ACC112 (cell line): ENCODE data around the gene CNKSR3.
"Not testable (repeated sequence)": the region's sequence is repeated elsewhere in the genome, so short reads cannot be mapped to it uniquely, and the experiment has no call there.

Source experiments
- H2AFZ ChIP-seq: fragments of 200-600 bp; sonication (generic); one replicate; pipeline ENCODE4 v1.6.0; 2017; ENCODE audit warnings: antibody characterized with exemption, low read length; ENCODE audit not compliant: unreplicated experiment
- H3K27ac ChIP-seq: fragments of 200-600 bp; sonication (generic); 2 replicates; pipeline ENCODE4 v1.5.1; 2014; ENCODE audit warnings: low read depth, mild to moderate bottlenecking, antibody characterized with exemption, low read length, moderate library complexity
- H3K27me3 ChIP-seq: fragments of 200-600 bp; sonication (generic); 2 replicates; pipeline ENCODE4 v1.6.1; 2014; ENCODE audit warnings: mild to moderate bottlenecking, antibody characterized with exemption, low read length, moderate library complexity, mixed read lengths; ENCODE audit not compliant: insufficient read depth
- H3K36me3 ChIP-seq: fragments of 200-600 bp; sonication (generic); 2 replicates; pipeline ENCODE4 v1.6.1; 2016; ENCODE audit warnings: mild to moderate bottlenecking, antibody characterized with exemption, low read length, moderate library complexity, mixed read lengths; ENCODE audit not compliant: insufficient read depth
- H3K4me1 ChIP-seq: fragments of 200-600 bp; sonication (generic); one replicate; pipeline ENCODE4 v1.6.1; 2016; ENCODE audit warnings: low read length, mixed read lengths; ENCODE audit not compliant: insufficient read depth, unreplicated experiment, control insufficient read depth
- H3K4me3 ChIP-seq: fragments of 200-600 bp; sonication (generic); 2 replicates; pipeline ENCODE4 v1.5.1; 2014; ENCODE audit warnings: mild to moderate bottlenecking, low read depth, low read length
- H3K79me2 ChIP-seq: fragments of 200-600 bp; sonication (generic); one replicate; pipeline ENCODE4 v1.6.0; 2016; ENCODE audit warnings: low read length; ENCODE audit not compliant: control insufficient read depth, unreplicated experiment, insufficient read depth

CNKSR3 gene

GRCh38 chr6:154541837-154542236 is 31.4 kb upstream of the CNKSR3 start:
- not testable (repeated sequence) for H2AFZ ChIP-seq, H3K27me3 ChIP-seq, H3K79me2 ChIP-seq, H3K4me1 ChIP-seq, H3K4me3 ChIP-seq, H3K27ac ChIP-seq, H3K36me3 ChIP-seq

GRCh38 chr6:154539593-154540269 is 29.2 kb upstream of the CNKSR3 start:
- Histone ChIP-seq H3K4me1 (no peaks in the 10 kb centered on the region), H3K27ac (no peak overlapping the region), H3K27me3 (no peaks in the 10 kb centered on the region), H3K36me3 (no peaks in the 10 kb centered on the region), H3K79me2 (no peaks in the 10 kb centered on the region), H2AFZ (no peak overlapping the region), H3K4me3 (no peak overlapping the region)

GRCh38 chr6:154538640-154539191 is 28.2 kb upstream of the CNKSR3 start:
- H2AFZ ChIP-seq: no peak overlapping the region
- H3K36me3 ChIP-seq: no peaks in the 10 kb centered on the region
- H3K4me1 ChIP-seq: no peaks in the 10 kb centered on the region
- no peak overlapping the region for H3K27ac ChIP-seq
- no peak overlapping the region for H3K4me3 ChIP-seq
- H3K27me3 ChIP-seq: no peaks in the 10 kb centered on the region
- no peaks in the 10 kb centered on the region for H3K79me2 ChIP-seq

- Histone ChIP-seq H2AFZ (no peak overlapping the region), H3K27me3 (no peaks in the 10 kb centered on the region), H3K36me3 (no peaks in the 10 kb centered on the region), H3K79me2 (no peaks in the 10 kb centered on the region), H3K4me3 (no peak overlapping the region), H3K4me1 (no peaks in the 10 kb centered on the region), H3K27ac (no peak overlapping the region)
Measured at GRCh38 chr6:154537511-154538325, 27.2 kb upstream of the CNKSR3 start.

GRCh38 chr6:154536999-154537398 is 26.5 kb upstream of the CNKSR3 start:
- Histone ChIP-seq H3K4me1 (no peaks in the 10 kb centered on the region), H3K36me3 (no peaks in the 10 kb centered on the region), H3K27ac (no peak overlapping the region), H2AFZ (no peak overlapping the region), H3K4me3 (no peak overlapping the region), H3K79me2 (no peaks in the 10 kb centered on the region), H3K27me3 (no peaks in the 10 kb centered on the region)

GRCh38 chr6:154536255-154536654 is 25.8 kb upstream of the CNKSR3 start:
- Histone ChIP-seq H3K4me3 (no peak overlapping the region), H3K36me3 (no peaks in the 10 kb centered on the region), H2AFZ (no peak overlapping the region), H3K27me3 (no peaks in the 10 kb centered on the region), H3K27ac (no peak overlapping the region), H3K79me2 (no peaks in the 10 kb centered on the region), H3K4me1 (no peaks in the 10 kb centered on the region)

GRCh38 chr6:154535851-154536250 is 25.4 kb upstream of the CNKSR3 start:
- no peaks in the 10 kb centered on the region for H3K36me3 ChIP-seq
- no peaks in the 10 kb centered on the region for H3K27me3 ChIP-seq
- H3K79me2 ChIP-seq: no peaks in the 10 kb centered on the region
- H3K4me3 ChIP-seq: no peak overlapping the region
- H3K27ac ChIP-seq: no peak overlapping the region
- H2AFZ ChIP-seq: no peak overlapping the region
- H3K4me1 ChIP-seq: no peaks in the 10 kb centered on the region

GRCh38 chr6:154535147-154535546 is 24.7 kb upstream of the CNKSR3 start:
- H3K36me3 ChIP-seq: no peaks in the 10 kb centered on the region
- no peak overlapping the region for H3K4me3 ChIP-seq
- H3K4me1 ChIP-seq: no peaks in the 10 kb centered on the region
- no peak overlapping the region for H2AFZ ChIP-seq
- H3K79me2 ChIP-seq: no peaks in the 10 kb centered on the region
- H3K27ac ChIP-seq: no peak overlapping the region
- H3K27me3 ChIP-seq: no peaks in the 10 kb centered on the region

- Histone ChIP-seq H2AFZ (no peak overlapping the region), H3K4me3 (no peak overlapping the region)
Measured at GRCh38 chr6:154534531-154534930, 24.0 kb upstream of the CNKSR3 start.

GRCh38 chr6:154532426-154532825 is 21.9 kb upstream of the CNKSR3 start:
- Histone ChIP-seq H3K36me3 (no peaks in the 10 kb centered on the region), H2AFZ (no peak overlapping the region), H3K4me3 (no peak overlapping the region)

More at GRCh38 chr6:154534531-154534930, 24.0 kb upstream of the CNKSR3 start:
- no peak overlapping the region for H3K27ac ChIP-seq
- H3K36me3 ChIP-seq: no peaks in the 10 kb centered on the region
- no peaks in the 10 kb centered on the region for H3K79me2 ChIP-seq
- no peaks in the 10 kb centered on the region for H3K27me3 ChIP-seq
- no peaks in the 10 kb centered on the region for H3K4me1 ChIP-seq

GRCh38 chr6:154529957-154530356 is 19.5 kb upstream of the CNKSR3 start:
- H3K36me3 ChIP-seq: no peaks in the 10 kb centered on the region
- H3K27ac ChIP-seq: no peak overlapping the region
- H3K79me2 ChIP-seq: no peaks in the 10 kb centered on the region
- H3K4me1 ChIP-seq: no peaks in the 10 kb centered on the region
- H3K27me3 ChIP-seq: no peaks in the 10 kb centered on the region
- no peak overlapping the region for H3K4me3 ChIP-seq
- no peak overlapping the region for H2AFZ ChIP-seq

More at GRCh38 chr6:154532426-154532825, 21.9 kb upstream of the CNKSR3 start:
- no peaks in the 10 kb centered on the region for H3K4me1 ChIP-seq
- H3K27me3 ChIP-seq: no peaks in the 10 kb centered on the region
- no peaks in the 10 kb centered on the region for H3K79me2 ChIP-seq
- H3K27ac ChIP-seq: no peak overlapping the region
